Activated naive CD4-positive, alpha-beta T cell treated with anti-CD3 and anti-CD28 coated beads, Interleukin-2, amount 50 U/mL, for 72 hours (primary cell): ENCODE measurements around the gene SEC16A. TPM values are rescaled to one million over a fixed set of nuclear protein-coding genes. Genes with fewer than 3 reads are reported as not detected.

Experiments
- ATAC-seq, 2 donors: fragments of 150-1000 bp; cut with Tn5 transposase; 2 replicates each; pipeline ENCODE4 v1.10.0; 2021; ENCODE audit warnings: mild to moderate bottlenecking in 2 of 2, moderate library complexity in 2 of 2
- DNase-seq, 2 donors: peaks; one replicate each; pipeline ENCODE4 v3.0.0; 2021 to 2022; ENCODE audit warnings: low spot score in 2 of 2
- H3K27ac Mint-ChIP-seq, 2 donors: one replicate each; pipeline ENCODE4 v1.8.0; 2022; ENCODE audit warnings: mild to moderate bottlenecking in 2 of 2, mixed read lengths in 2 of 2
- H3K36me3 Mint-ChIP-seq, 2 donors: one replicate each; pipeline ENCODE4 v1.8.0; 2022; ENCODE audit warnings: mixed read lengths in 2 of 2
- H3K9me3 Mint-ChIP-seq, 2 donors: one replicate each; pipeline ENCODE4 v1.8.0; 2022; ENCODE audit warnings: mixed read lengths in 2 of 2
- total RNA-seq, 2 donors: library from RNA; stranded (reverse); gene quantifications; one replicate each; pipeline ENCODE4 v1.2.3, GENCODE V29; 2022

The SEC16A gene
- total RNA-seq, 2 donors from 2014 or later: 56.6 to 79.5 TPM

DNA sequence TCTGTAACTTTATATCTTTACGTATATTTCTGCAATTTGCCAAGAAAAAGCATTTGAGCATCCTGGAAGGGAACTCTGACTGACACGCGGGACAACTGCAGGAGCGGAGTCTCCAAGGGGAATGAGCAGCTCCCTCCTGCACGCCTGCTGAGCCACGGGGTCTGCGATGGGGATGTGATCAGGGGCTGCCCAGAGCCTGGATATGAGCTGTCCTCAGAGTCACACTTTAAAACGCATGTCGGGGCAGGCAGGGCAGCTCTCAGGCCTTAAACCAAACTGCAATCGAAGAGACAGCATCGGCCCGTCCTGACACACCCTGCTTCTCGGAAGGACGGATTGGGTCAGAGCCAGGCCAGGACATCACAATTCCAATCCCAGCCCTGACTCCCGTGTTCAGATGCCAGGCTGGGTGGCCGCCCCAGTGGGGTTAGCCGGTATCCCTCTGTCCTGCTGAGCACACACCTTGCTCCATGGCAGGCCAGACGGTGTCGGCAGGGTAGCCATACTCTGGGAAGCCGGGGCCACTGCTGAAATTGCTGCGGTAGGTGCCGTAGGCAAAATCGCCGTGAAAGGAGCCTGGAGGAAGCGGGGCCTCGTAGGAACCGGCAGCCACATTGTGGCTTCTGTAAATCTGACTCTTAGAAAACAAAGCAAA lies 17.2 kb downstream of the SEC16A start:
- no peak for ATAC-seq
- Mint-ChIP-seq H3K9me3 (no peaks in the 10 kb centered on the region), H3K36me3 (peaks cover 11% of the 10 kb centered on the region in 2 donors), H3K27ac (peak overlapping the region in 1 of 2 donors; percentile 55)
- no peak for DNase-seq

DNA sequence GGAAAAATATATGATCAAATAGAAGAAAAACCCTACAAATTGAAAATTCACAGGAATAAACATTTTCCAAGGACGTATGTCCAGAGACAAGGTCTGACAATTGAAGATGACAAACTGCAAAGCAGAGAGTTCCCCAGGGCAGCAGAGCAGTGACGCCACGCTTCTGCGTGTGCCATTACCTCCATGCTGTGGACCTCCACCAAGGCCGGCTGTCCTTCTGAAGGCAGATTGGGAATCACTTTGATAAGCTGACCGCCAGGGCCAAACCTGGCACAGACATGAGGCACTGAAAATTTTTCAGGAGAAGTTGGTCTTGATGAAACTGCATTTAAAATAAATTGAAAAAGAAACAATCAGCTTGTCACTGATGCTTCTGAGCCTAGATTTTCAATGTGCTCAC lies 18.6 kb downstream of the SEC16A start:
- peaks cover 11 to 17% of the 10 kb centered on the region in 2 donors for H3K36me3 Mint-ChIP-seq
- no peak for ATAC-seq
- no peak for DNase-seq
- no peaks in the 10 kb centered on the region for H3K9me3 Mint-ChIP-seq
- H3K27ac Mint-ChIP-seq: no peak overlapping the region

DNA sequence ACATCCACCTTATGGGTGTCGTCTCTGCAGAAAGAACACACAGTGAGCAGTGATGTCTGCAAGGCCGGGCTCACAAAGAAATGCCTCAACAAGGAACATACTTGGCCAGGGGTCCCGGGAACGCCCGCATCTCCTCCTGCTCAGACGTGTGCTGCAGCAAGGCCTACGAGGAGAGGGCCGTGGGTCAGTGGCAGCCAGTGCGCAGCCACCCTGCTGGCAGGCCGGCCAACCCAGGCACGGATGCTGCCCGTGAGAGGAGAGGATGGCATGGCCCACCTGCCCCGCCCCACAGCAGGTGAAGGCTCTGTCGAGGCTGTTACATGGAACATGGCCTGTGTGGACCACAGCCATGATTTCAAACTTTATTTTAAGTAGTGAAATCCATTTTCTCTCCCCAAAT lies 19.3 kb downstream of the SEC16A start:
- ATAC-seq: no peak
- DNase-seq: no peak
- H3K36me3 Mint-ChIP-seq: peaks cover 11 to 24% of the 10 kb centered on the region in 2 donors
- no peaks in the 10 kb centered on the region for H3K9me3 Mint-ChIP-seq
- H3K27ac Mint-ChIP-seq: no peak overlapping the region

DNA sequence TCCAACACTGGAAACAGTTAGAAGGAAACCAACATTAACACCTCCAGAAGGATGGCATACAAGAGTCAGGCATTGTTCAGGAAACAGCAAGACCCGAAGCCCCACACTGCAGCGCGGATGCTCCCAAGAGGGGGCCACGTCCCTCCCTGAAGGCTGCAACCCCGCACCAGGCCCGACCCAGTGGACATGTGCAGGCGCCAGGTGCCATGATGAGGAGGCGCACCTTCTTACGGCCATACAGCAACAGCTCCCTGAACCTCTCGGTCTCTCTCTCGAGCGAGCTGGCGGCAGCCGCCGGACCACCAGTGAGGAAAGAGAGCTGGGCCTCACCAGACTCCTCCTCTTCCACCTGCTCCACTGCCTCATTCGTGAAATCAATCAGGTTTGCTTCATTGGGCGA lies 20.2 kb downstream of the SEC16A start:
- no peak for ATAC-seq
- no peak for DNase-seq
- Mint-ChIP-seq H3K9me3 (no peaks in the 10 kb centered on the region), H3K36me3 (peaks cover 11 to 25% of the 10 kb centered on the region in 2 donors), H3K27ac (no peak overlapping the region)

DNA sequence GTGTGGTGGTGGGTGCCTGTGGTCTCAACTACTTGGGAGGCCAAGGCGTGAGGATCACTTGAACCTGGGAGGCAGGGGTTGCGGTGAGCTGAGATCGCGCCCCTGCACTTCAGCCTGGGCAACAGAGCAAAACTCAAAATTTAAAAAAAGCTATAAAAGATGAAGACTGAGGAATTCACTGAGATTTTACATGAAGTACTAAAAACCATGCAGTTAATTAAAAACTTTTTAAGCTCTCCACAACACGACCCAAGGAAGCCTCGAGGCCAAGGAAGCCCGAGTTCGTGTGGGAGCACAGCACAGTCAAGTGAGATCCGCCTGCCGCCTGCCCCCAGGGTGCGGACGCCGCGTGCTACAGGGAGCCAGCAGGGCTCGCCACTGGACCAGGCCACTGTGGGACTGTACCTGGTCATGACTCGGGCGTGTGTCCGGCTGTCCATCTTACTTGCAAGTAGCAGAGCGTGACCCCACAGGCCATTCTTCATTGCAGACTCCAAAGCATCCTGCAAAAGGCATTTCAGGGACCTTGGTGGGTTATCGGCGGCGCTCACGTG lies 22.0 kb downstream of the SEC16A start:
- Mint-ChIP-seq H3K9me3 (no peaks in the 10 kb centered on the region), H3K27ac (no peak overlapping the region), H3K36me3 (peaks cover 6 to 25% of the 10 kb centered on the region in 2 donors)
- DNase-seq: no peak
- no peak for ATAC-seq

DNA sequence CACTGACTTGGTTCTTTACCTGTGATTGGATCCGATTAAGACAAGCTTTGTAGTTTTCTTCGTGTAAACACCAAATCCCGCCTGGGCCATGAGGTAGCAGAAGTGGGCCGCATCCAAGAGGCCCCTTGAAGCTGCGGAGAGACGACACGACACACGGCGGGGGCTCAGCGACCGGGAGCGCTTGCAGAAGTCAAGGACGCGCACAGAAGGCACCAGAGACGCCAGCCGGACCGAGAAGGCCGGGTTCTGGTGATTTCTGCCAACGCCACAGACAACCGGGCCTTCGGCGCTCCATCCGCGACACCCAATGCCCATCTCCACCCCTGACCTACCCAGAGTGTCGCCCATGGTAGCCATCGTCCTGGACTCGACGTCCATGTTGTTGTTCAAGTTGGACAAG lies 23.4 kb downstream of the SEC16A start:
- no peak overlapping the region for H3K27ac Mint-ChIP-seq
- no peak for DNase-seq
- H3K9me3 Mint-ChIP-seq: no peaks in the 10 kb centered on the region
- peaks cover 0 to 20% of the 10 kb centered on the region in 2 donors for H3K36me3 Mint-ChIP-seq
- ATAC-seq: no peak

DNA sequence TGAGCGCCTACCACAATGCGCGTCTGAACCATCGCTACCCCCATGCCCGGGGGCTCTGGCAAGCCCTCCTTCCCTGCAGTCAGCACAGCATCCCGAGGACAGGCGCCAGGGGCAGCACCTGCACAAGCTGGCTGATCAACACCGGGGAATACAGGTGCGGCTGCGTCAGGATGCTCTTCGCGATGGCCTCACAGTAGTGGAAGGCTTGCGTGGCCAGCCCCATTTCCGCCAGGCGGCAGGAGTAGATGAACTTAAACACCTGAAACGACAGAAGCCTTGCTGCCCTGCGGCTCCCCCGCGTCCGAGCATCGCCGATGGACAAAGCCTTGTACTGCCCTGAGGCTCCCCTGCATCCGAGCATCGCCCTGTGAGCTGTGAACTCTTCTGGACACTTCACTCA lies 25.5 kb downstream of the SEC16A start:
- ATAC-seq (no peak), DNase-seq (no peak)
- H3K27ac Mint-ChIP-seq: no peak overlapping the region
- H3K36me3 Mint-ChIP-seq: peaks cover 6 to 23% of the 10 kb centered on the region in 2 donors
- H3K9me3 Mint-ChIP-seq: no peaks in the 10 kb centered on the region

DNA sequence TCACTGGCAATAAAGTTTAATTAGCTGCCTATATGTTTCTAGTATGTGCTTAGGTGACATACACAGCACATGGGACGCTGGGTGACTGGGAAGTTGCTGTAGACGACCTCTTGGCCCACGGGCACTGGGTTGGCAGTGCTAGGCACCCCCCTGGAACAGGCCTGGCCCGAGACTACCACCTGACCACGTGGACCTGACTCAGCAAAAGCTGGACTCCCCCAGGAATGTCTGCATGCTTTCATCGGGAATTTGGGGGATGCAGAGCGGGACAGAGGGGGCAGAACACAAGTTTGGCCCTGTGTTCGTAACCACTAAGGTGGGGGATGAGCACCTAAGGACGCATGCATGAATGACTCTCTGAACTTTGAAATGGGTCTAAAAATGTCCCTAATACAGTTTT lies 26.6 kb downstream of the SEC16A start:
- Mint-ChIP-seq H3K27ac (peak overlapping the region in 1 of 2 donors; percentile 59), H3K9me3 (no peaks in the 10 kb centered on the region), H3K36me3 (peaks cover 6 to 23% of the 10 kb centered on the region in 2 donors)
- DNase-seq (no peak), ATAC-seq (no peak)

DNA sequence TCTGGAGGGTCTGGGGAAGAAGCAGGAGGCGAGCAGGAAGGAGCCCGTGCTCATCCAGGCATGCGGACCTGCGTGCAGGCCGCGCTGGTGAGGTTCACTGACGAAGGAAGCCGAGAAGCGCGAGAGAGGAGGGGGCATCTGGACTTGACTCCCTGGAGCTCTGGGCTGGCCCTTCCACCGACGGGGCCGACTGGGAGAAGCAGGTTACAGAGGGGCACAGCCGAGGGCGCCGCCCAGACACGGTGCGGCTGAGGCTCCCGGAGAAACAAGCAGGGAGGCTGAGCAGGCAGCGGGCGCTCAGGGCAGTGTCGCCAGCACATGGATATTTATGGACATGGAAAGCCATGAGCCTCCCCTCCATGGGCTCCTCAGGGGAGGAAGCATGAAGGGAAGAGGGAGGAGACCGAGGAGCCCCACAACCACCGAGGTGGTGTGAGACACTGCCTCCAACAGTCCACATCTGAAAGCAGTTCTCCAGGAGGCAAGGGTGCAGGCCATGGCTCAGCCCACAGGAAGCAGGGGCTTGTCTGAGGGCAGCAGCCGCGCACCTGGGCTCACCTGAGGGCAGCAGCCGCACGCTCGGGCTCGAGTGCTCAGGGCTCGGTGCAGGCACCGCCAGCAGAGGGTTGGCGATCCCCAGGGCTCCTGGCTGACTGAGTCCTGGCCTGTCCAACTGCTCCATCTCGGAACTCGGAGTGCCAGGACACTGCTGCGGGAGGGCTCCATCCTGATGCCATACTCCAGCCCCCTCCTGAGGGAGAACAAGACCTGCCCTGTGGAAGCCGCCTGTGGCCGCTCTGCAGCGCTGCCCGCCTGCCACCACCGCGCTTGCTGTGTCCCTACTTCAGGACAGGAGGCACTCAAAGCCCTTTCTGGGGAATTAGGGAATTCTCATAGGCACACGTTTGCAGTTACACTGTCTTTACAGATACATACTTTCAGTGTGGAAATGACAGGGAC lies 27.5 kb downstream of the SEC16A start:
- DNase-seq (no peak), ATAC-seq (no peak)
- H3K9me3 Mint-ChIP-seq: no peaks in the 10 kb centered on the region
- H3K27ac Mint-ChIP-seq: peak overlapping the region in 1 of 2 donors; percentile 59
- H3K36me3 Mint-ChIP-seq: peaks cover 7 to 28% of the 10 kb centered on the region in 2 donors

DNA sequence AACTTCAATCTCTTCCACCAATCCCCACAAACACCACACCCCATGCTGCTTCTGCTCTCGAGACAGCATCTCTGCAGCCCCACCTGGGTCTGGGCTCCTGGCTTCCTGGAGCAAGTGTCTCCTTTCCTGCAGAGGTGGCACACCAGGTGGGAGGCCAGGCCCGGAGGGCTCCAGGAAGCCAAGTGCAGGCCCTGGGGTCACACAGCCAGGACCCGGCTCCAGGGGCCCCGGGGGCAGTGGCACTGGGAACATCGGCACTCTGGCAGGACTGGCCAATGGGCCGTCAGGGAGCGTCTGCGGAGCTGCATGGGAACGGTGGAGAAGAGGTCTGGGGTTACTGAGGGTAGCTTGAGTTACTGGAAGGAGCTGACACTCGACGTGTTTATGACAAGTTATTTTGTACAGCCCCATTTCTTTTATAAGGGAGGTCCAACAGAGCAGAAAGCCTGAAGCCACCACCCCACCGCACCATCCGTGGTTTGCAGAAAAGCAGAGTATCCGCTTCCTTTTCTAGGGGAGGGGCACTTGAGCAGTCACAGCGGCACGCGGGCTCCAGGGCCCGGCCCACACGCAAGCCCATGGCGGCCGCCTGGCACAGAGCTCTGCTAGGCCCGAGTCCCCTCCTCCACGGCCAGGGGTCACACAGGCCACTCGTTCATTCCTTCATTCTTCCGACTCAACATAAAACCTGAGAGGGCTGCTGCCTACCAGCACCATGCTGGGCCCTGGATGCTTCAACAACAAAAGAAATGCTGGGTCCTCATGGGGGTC lies 28.6 kb downstream of the SEC16A start:
- ATAC-seq: peak in 1 of 2 donors; percentile 12
- Mint-ChIP-seq H3K36me3 (peaks cover 13 to 21% of the 10 kb centered on the region in 2 donors), H3K9me3 (no peaks in the 10 kb centered on the region), H3K27ac (peak overlapping the region; percentile 46 to 90)
- DNase-seq: no peak

DNA sequence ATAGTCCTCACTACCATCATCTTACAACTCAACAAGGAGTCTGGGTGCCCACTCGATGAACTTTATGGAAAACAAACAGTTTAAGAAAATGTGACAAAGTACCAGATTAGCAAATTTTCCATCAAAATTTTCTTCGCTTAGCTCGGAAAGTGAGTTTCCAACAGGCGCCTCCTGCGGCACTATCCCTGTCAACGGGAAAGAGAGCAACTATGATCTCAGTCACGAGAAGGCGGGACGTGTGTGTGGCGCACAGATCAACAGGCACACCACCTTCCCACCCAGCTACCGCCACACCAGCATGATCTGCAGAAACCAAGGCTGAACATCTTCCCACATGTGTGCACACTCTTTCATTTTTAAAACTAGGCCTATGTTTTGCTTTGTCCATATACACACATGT lies 29.5 kb downstream of the SEC16A start:
- DNase-seq: no peak
- Mint-ChIP-seq H3K9me3 (no peaks in the 10 kb centered on the region), H3K27ac (peak overlapping the region; percentile 46 to 90), H3K36me3 (peaks cover 13% of the 10 kb centered on the region in 2 donors)
- ATAC-seq: no peak

DNA sequence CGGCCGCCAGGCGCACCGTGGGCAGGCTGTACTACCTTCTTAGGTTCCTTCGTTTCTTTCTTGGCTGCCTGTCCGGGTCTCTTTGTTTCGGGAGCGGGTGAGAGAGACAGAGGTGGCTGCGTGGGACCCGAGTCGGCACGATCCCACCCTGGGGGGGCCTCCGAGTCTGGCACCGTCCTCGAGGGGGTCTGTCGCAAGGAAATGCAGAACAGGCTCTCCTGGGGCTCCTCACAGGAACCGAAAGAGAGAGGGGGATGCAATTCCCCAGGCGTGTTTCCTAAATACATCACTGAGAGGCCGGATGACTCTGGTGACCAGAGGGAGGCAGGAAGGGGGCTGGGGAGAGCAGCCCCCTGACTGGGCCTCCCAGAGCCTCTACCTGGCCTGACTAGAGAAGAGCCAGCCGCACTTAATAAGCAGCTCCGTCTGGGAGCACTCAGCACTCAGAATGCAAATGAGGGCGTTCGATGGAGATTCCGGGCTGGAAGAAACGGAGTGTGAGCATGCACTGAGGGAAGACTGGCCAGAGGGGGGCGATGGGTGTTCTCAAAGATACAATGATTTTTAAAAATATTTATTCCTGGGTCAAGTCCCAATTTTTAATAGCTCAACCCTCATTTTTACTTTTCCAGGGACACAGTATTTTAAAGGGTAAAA lies 31.5 kb downstream of the SEC16A start:
- Mint-ChIP-seq H3K27ac (peak overlapping the region in 1 of 2 donors; percentile 61), H3K36me3 (peaks cover 19 to 21% of the 10 kb centered on the region in 2 donors), H3K9me3 (no peaks in the 10 kb centered on the region)
- ATAC-seq (no peak), DNase-seq (no peak)

DNA sequence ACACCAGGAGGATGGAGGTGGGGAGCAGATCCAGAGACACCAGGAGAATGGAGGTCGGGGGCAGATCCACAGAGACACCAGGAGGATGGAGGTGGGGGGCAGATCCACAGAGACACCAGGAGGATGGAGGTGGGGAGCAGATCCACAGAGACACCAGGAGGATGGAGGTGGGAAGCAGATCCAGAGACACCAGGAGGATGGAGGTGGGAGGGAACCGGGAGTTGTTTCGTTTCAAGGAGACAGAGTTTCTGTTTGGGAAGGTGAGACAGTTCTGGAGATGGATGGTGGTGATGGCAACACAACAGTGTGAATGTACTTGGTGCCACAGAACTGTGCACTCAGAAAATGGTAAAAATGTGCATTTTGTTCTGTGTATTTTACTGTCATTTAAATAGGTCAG lies 34.2 kb downstream of the SEC16A start:
- Mint-ChIP-seq H3K27ac (peak overlapping the region in 1 of 2 donors; percentile 44), H3K9me3 (no peaks in the 10 kb centered on the region), H3K36me3 (peaks cover 28% of the 10 kb centered on the region in 2 donors)
- DNase-seq (no peak), ATAC-seq (no peak)

DNA sequence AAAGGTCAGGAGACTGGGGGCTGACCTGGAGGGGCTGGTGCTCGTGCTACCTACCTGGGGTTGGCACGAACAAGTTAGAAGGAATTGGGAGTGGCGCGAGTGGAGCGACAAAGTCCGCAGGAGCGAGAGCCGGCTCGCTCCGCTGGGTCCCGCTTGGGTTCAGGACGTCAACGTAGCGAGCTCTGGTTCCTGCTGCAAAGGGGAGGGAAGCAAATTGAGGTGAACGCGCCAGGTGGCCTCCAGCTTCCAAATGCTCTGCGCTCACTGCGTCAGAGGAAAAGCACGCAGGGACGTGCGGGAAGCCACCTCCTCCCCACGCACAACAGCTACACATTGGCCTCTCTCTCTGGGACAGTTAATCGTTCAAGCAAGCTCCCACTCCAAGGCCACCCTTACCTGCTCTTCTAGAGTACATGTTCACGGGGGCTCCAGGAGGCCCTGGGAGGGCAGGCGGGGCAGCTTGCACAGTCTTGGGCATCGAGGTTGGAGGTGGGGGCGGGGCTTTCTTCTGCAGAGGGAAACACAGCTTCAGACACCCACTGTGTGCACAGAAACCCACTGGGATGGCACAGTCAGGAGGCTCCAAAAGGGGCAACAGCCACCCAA lies 35.6 kb downstream of the SEC16A start:
- DNase-seq (no peak), ATAC-seq (no peak)
- Mint-ChIP-seq H3K27ac (no peak overlapping the region), H3K9me3 (no peaks in the 10 kb centered on the region), H3K36me3 (peaks cover 23% of the 10 kb centered on the region in 2 donors)

DNA sequence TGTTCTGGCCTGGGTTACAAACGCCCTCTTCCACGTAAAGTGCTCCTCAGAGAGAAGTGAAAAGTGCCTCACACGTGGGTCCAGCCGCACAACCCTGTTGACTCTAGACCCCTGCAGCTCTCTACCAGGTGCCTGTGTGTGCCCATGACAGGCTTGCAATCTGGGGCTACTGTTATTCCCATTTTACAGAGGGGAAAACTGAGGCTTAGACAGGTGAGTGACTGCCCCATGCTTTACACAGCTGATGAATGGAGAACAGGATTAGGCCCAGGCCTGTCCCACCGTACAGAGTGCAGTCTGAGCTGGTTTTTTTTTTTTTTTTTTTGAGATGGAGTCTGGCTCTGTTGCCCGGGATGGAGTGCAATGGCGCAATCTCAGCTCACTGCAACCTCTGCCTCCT lies 37.0 kb downstream of the SEC16A start:
- peaks cover 16 to 23% of the 10 kb centered on the region in 2 donors for H3K36me3 Mint-ChIP-seq
- no peaks in the 10 kb centered on the region for H3K9me3 Mint-ChIP-seq
- H3K27ac Mint-ChIP-seq: peak overlapping the region in 1 of 2 donors; percentile 86
- no peak for ATAC-seq
- DNase-seq: no peak

DNA sequence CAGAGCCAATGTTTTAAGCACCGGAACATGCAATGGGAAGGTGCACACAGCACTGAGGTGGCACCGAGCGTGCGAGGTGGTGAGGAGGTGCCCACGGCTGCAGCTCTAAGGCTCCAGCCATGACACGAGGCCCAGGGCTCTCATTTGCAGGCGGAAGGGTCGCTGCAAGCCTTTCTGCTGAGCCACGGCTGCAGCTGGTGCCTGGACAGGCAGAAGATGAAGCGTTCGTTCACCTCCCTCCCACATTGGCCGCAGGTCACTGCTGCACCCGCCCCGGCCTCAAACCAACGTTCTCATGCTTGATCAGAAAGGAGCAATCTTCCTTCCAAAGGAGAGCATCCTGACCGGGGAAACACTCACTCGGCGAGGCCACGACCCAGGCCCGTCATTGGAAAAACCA lies 38.7 kb downstream of the SEC16A start:
- ATAC-seq: no peak
- no peak overlapping the region for H3K27ac Mint-ChIP-seq
- no peak for DNase-seq
- no peaks in the 10 kb centered on the region for H3K9me3 Mint-ChIP-seq
- peaks cover 16% of the 10 kb centered on the region in 2 donors for H3K36me3 Mint-ChIP-seq
